ENCODE results near the gene AHRR. TPM values are rescaled to one million over a fixed set of nuclear protein-coding genes. Genes with fewer than 3 reads are reported as not detected.

AHRR gene
- total RNA-seq, 1 experiment from 2014 or later: 2.2 TPM

DNA sequence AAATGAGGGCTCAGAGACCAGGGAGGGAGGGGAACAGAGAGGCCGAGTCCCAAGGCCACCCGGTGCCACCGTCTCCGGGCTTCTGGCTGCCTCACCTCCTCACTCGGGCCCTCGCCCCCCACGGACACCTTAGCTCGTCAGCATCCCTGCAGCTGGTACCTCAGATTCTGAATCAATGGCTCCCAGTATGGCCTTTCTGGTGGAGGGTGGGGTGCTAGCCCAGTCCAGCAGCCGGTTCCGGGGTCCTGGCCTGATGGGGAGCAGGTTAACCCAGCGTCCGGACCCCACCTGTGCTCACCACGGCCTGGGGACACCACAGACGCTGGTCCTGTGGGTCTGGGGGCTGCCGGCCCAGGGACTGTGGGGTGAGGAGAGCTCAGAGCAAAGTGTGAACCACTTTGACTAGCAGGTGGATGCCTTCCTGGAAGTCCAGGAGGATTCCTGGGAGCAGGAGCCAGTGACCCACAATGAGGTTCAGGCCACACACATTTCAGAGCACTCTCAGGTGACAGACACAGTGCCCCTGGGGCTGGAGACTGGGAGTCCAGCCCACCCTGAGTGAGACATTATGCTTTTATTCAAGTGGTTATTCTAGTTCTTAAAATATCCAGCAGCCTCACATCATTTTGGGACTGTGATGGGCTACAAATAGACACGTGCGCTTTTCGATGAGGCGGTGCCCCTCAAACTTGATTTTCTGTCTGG is 53.3 kb downstream of the AHRR start:
- Mint-ChIP-seq H3K27ac (peak overlapping the region in 1 of 3 experiments; percentile 70; a peak in 1 of 7 replicates), H3K9me3 (no peaks in the 10 kb centered on the region), H3K27me3 (ENCODE audit: low read depth) (peaks cover 39% of the 10 kb centered on the region), H3K4me3 (peak overlapping the region; percentile 47 to 71; a peak in 2 of 5 replicates), H3K36me3 (ENCODE audit: insufficient read depth in 1 of 3, low read depth in 3 of 3) (no peaks in the 10 kb centered on the region; a peak in 1 of 7 replicates), H3K4me1 (peaks cover 5 to 11% of the 10 kb centered on the region in 2 experiments)
- Histone ChIP-seq H2BK20ac (ENCODE audit: low read depth, low read length, poor library complexity, severe bottlenecking) (no peak overlapping the region), H3K79me2 (ENCODE audit: insufficient read depth, low read length) (no peaks in the 10 kb centered on the region), H3K79me1 (ENCODE audit: insufficient read depth, low read depth, low read length, poor library complexity, severe bottlenecking) (no peaks in the 10 kb centered on the region), H4K8ac (replicated peaks; ENCODE audit: insufficient read length, low read depth, low read length) (no peak overlapping the region), H3K56ac (ENCODE audit: insufficient read length, low read depth, low read length) (no peak overlapping the region), H4K20me1 (ENCODE audit: control insufficient read depth, insufficient read depth, insufficient read length) (no peaks in the 10 kb centered on the region), H2AFZ (ENCODE audit: low read length) (no peak overlapping the region), H3K23ac (ENCODE audit: insufficient read length, low read depth, low read length) (no peak overlapping the region), H2BK120ac (ENCODE audit: low read depth, low read length, poor library complexity, severe bottlenecking) (no peak overlapping the region), H3K4ac (ENCODE audit: low read depth, low read length) (no peak overlapping the region), H2BK15ac (ENCODE audit: low read depth, low read length) (no peak overlapping the region), H3K4me1 (ENCODE audit: insufficient read depth, low read length) (no peaks in the 10 kb centered on the region), H3K4me2 (ENCODE audit: insufficient read depth, insufficient read length, low read length) (no peak overlapping the region), H3T11ph (ENCODE audit: low read length) (no peak overlapping the region), H4K91ac (ENCODE audit: insufficient read length, low read depth, low read length) (no peak overlapping the region), H3K27ac (ENCODE audit: insufficient read length, low read depth, low read length) (no peak overlapping the region), H3K27me3 (ENCODE audit: insufficient read depth, low read length) (peaks cover 2% of the 10 kb centered on the region; the same call in 1 of the 2 replicates), H3K14ac (ENCODE audit: insufficient read depth, low read length) (no peak overlapping the region; the same call in 1 of the 2 replicates), H2BK5ac (ENCODE audit: insufficient read length, low read length) (no peak overlapping the region), H4K5ac (ENCODE audit: insufficient read length, low read depth, low read length) (no peak overlapping the region), H2AK5ac (ENCODE audit: insufficient read length, low read length) (no peak overlapping the region), H3K9me3 (ENCODE audit: control insufficient read depth, low read depth, low read length) (no peaks in the 10 kb centered on the region), H3K18ac (ENCODE audit: insufficient read length, low read depth, low read length) (no peak overlapping the region), H3K9ac (ENCODE audit: extremely low read depth, insufficient read length, low read length) (no peak overlapping the region), H2BK12ac (ENCODE audit: insufficient read length, low read depth, low read length) (no peak overlapping the region), H3K23me2 (ENCODE audit: insufficient read length, low read depth, low read length, poor library complexity, severe bottlenecking) (peaks cover 5% of the 10 kb centered on the region)
- TF ChIP-seq, protein P1, sequence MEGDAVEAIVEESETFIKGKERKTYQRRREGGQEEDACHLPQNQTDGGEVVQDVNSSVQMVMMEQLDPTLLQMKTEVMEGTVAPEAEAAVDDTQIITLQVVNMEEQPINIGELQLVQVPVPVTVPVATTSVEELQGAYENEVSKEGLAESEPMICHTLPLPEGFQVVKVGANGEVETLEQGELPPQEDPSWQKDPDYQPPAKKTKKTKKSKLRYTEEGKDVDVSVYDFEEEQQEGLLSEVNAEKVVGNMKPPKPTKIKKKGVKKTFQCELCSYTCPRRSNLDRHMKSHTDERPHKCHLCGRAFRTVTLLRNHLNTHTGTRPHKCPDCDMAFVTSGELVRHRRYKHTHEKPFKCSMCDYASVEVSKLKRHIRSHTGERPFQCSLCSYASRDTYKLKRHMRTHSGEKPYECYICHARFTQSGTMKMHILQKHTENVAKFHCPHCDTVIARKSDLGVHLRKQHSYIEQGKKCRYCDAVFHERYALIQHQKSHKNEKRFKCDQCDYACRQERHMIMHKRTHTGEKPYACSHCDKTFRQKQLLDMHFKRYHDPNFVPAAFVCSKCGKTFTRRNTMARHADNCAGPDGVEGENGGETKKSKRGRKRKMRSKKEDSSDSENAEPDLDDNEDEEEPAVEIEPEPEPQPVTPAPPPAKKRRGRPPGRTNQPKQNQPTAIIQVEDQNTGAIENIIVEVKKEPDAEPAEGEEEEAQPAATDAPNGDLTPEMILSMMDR (conservative IDR thresholded peaks at IDR 0.05): no peak
- peak; percentile 25 for DNase-seq
- no CpG with 5 or more reads among the region's 19 CpGs for WGBS (ENCODE audit: extremely low coverage, insufficient read length, low lambda C conversion rate)
